Midbrain (tissue), 1 donor: ENCODE data around the gene SLC34A1.
"Not testable (repeated sequence)": the region's sequence is repeated elsewhere in the genome, so short reads cannot be mapped to it uniquely, and the experiment has no call there.

Source experiments
- DNase-seq: peaks from one replicate; lab custom pipeline; 2025; lab: John Stamatoyannopoulos, UW

The SLC34A1 gene

GRCh38 chr5:177410575-177410974 lies 26.3 kb downstream of the SLC34A1 start:
- DNase-seq: no peak

GRCh38 chr5:177412603-177413233 lies 28.5 kb downstream of the SLC34A1 start:
- no peak for DNase-seq

GRCh38 chr5:177414481-177414880 lies 30.2 kb downstream of the SLC34A1 start:
- no peak for DNase-seq

GRCh38 chr5:177417081-177417480 lies 32.8 kb downstream of the SLC34A1 start:
- DNase-seq: not testable (repeated sequence)

GRCh38 chr5:177419046-177419445 lies 34.8 kb downstream of the SLC34A1 start:
- no peak for DNase-seq

GRCh38 chr5:177420472-177420871 lies 36.2 kb downstream of the SLC34A1 start:
- DNase-seq: not testable (repeated sequence)

- DNase-seq: no peak
Measured at GRCh38 chr5:177421062-177421798, 37.0 kb downstream of the SLC34A1 start.

GRCh38 chr5:177423671-177424070 lies 39.4 kb downstream of the SLC34A1 start:
- DNase-seq: no peak

GRCh38 chr5:177425196-177425800 lies 41.1 kb downstream of the SLC34A1 start:
- DNase-seq: no peak

- peak; percentile 99 for DNase-seq
Measured at GRCh38 chr5:177425801-177426565, 41.7 kb downstream of the SLC34A1 start.

- no peak for DNase-seq
Measured at GRCh38 chr5:177426566-177427210, 42.5 kb downstream of the SLC34A1 start, which contains the start of gene GRK6. Gene GRK6 (plus strand): TSS chr5:177426676. CDS start chr5:177426846, 170 bp downstream.

- no peak for DNase-seq
Measured at GRCh38 chr5:177427211-177427822, 43.1 kb downstream of the SLC34A1 start.

GRCh38 chr5:177427919-177428573 lies 43.8 kb downstream of the SLC34A1 start:
- DNase-seq: no peak

- DNase-seq: no peak
Measured at GRCh38 chr5:177428574-177429217, 44.5 kb downstream of the SLC34A1 start.

GRCh38 chr5:177429248-177430040 lies 45.2 kb downstream of the SLC34A1 start:
- DNase-seq: peak; percentile 34

- DNase-seq: no peak
Measured at GRCh38 chr5:177430140-177430951, 46.1 kb downstream of the SLC34A1 start.

GRCh38 chr5:177430972-177431316 lies 46.7 kb downstream of the SLC34A1 start:
- no peak for DNase-seq

GRCh38 chr5:177431317-177432142 lies 47.3 kb downstream of the SLC34A1 start:
- no peak for DNase-seq
